Measurements from ENCODE around the gene DNTTIP2.
A peak's percentile ranks its signal among the peaks of the same experiment; 100 is the strongest.
"Not testable (repeated sequence)": the region's sequence is repeated elsewhere in the genome, so short reads cannot be mapped to it uniquely, and the experiment has no call there.

DNTTIP2 gene

DNA sequence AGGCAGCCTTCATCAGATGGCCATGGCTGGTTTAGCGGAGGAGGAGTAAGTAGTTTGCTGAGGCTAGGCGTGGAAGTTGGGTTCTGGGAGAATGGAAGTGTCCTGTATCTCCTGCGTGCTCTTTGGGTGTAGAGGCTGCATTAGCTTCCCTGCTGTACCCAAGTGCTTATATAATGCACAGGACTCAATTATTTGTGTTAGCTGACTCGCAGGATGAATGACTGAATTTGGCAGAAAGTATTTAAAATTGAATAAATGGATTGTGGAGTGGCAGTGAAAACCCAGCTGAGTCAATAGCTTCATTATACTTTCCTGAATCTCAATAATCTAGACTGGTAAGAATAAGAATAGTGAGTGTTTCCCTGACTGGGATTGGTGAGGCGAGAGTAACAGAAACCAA, 13.8 kb downstream of the DNTTIP2 start:
- DNase-seq (ENCODE audit: low read depth), result no peak
- TF ChIP-seq, protein P1, sequence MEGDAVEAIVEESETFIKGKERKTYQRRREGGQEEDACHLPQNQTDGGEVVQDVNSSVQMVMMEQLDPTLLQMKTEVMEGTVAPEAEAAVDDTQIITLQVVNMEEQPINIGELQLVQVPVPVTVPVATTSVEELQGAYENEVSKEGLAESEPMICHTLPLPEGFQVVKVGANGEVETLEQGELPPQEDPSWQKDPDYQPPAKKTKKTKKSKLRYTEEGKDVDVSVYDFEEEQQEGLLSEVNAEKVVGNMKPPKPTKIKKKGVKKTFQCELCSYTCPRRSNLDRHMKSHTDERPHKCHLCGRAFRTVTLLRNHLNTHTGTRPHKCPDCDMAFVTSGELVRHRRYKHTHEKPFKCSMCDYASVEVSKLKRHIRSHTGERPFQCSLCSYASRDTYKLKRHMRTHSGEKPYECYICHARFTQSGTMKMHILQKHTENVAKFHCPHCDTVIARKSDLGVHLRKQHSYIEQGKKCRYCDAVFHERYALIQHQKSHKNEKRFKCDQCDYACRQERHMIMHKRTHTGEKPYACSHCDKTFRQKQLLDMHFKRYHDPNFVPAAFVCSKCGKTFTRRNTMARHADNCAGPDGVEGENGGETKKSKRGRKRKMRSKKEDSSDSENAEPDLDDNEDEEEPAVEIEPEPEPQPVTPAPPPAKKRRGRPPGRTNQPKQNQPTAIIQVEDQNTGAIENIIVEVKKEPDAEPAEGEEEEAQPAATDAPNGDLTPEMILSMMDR (IDR thresholded peaks at IDR 0.05; ENCODE audit: insufficient read depth, low read depth, low read length, missing control alignments), result no peak
- no peak overlapping the region for H3K4me3 ChIP-seq (ENCODE audit: low read length)

GRCh38 chr1:93864175-93864574, 14.8 kb downstream of the DNTTIP2 start:
- TF ChIP-seq, protein P1 (IDR thresholded peaks at IDR 0.05; ENCODE audit: insufficient read depth, low read depth, low read length, missing control alignments), result no peak

DNA sequence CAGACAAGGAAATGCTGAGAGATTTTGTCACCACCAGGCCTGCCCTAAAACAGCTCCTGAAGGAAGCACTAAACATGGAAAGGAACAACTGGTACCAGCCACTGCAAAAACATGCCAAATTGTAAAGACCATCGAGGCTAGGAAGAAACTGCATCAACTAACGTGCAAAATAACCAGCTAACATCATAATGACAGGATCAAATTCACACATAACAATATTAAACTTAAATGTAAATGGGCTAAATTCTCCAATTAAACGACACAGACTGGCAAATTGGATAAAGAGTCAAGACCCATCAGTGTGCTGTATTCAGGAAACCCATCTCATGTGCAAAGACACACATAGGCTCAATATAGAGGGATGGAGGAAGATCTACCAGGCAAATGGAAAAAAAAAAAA, 21.4 kb downstream of the DNTTIP2 start:
- not testable (repeated sequence) for H3K4me3 ChIP-seq (ENCODE audit: low read length); DNase-seq (ENCODE audit: low read depth)

More at GRCh38 chr1:93864175-93864574, 14.8 kb downstream of the DNTTIP2 start:
- no peak overlapping the region for H3K4me3 ChIP-seq (ENCODE audit: low read length)
- DNase-seq (ENCODE audit: low read depth), result no peak

GRCh38 chr1:93855983-93856382, 23.0 kb downstream of the DNTTIP2 start:
- not testable (repeated sequence) for DNase-seq (ENCODE audit: low read depth); H3K4me3 ChIP-seq (ENCODE audit: low read length)

DNA sequence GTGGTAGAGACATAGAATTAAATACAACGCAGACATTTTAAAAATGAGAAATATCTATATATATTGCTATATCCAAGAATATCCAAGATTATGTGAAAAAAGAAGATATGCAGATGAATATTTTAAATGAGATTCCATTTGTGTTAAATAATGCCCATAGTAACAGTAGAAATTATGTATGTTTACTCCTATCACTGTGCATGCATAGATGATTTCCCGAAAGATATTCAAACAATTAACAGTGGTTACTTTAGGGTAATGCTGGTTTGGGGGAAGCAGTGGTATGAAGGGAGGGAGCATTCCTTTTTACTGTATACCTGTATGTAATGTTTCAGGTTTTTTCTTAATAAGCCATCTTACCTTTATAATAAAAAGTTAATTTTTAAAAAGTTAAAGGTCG, 25.1 kb downstream of the DNTTIP2 start:
- no peak for DNase-seq (ENCODE audit: low read depth)
- TF ChIP-seq, protein P1 (IDR thresholded peaks at IDR 0.05; ENCODE audit: insufficient read depth, low read depth, low read length, missing control alignments), result no peak
- H3K4me3 ChIP-seq (ENCODE audit: low read length), result no peak overlapping the region

GRCh38 chr1:93851878-93852277, 27.1 kb downstream of the DNTTIP2 start:
- DNase-seq (ENCODE audit: low read depth), result no peak
- TF ChIP-seq, protein P1 (IDR thresholded peaks at IDR 0.05; ENCODE audit: insufficient read depth, low read depth, low read length, missing control alignments), result no peak
- no peak overlapping the region for H3K4me3 ChIP-seq (ENCODE audit: low read length)

GRCh38 chr1:93851327-93851712, 27.7 kb downstream of the DNTTIP2 start:
- TF ChIP-seq, protein P1 (IDR thresholded peaks at IDR 0.05; ENCODE audit: insufficient read depth, low read depth, low read length, missing control alignments), result no peak
- no peak overlapping the region for H3K4me3 ChIP-seq (ENCODE audit: low read length)
- DNase-seq (ENCODE audit: low read depth), result no peak

GRCh38 chr1:93850687-93851326, 28.2 kb downstream of the DNTTIP2 start:
- peak; percentile 68 for DNase-seq (ENCODE audit: low read depth)
- H3K4me3 ChIP-seq (ENCODE audit: low read length), result not testable (repeated sequence)
- TF ChIP-seq, protein P1 (IDR thresholded peaks at IDR 0.05; ENCODE audit: insufficient read depth, low read depth, low read length, missing control alignments), result peak; percentile 60
